Measurements from ENCODE around the gene HOXD10. TPM values are rescaled to one million over a fixed set of nuclear protein-coding genes. Genes with fewer than 3 reads are reported as not detected.

The HOXD10 gene
- total and polyA plus RNA-seq, 2 experiments from 2014 or later: not detected

GRCh38 chr2:176128172-176128981 lies 11.8 kb downstream of the HOXD10 start:
- Histone ChIP-seq H3K27ac (no peak overlapping the region), H3K4me3 (no peak overlapping the region), H3K9me3 (ENCODE audit: low read depth) (no peaks in the 10 kb centered on the region), H3K27me3 (peaks cover 100% of the 10 kb centered on the region), H3K4me1 (ENCODE audit: low read depth) (no peaks in the 10 kb centered on the region), H3K36me3 (no peaks in the 10 kb centered on the region)
- no peak for TF ChIP-seq CTCF (IDR thresholded peaks at IDR 0.05; ENCODE audit: low read depth, low read length)
- DNase-seq (ENCODE audit: low read depth in 1 of 2, low spot score in 1 of 2): no peak

- H3K4me3 ChIP-seq: peak within 1 kb of the TSS; percentile 35
- DNase-seq (ENCODE audit: low read depth in 1 of 2, low spot score in 1 of 2): peak; percentile 52 to 57
These were observed 12.6 kb downstream of the HOXD10 start, which contains the start of gene HOXD8 for GRCh38 chr2:176128982-176129796. TSS of gene HOXD8 (plus strand) at chr2:176129705. CDS start at chr2:176130367, 662 bp downstream.

GRCh38 chr2:176129813-176130146 lies 13.2 kb downstream of the HOXD10 start:
- Histone ChIP-seq H3K4me3 (peak overlapping the region; percentile 35), H3K27me3 (peaks cover 100% of the 10 kb centered on the region), H3K9me3 (ENCODE audit: low read depth) (no peaks in the 10 kb centered on the region), H3K27ac (no peak overlapping the region), H3K36me3 (no peaks in the 10 kb centered on the region), H3K4me1 (ENCODE audit: low read depth) (no peaks in the 10 kb centered on the region)
- TF ChIP-seq CTCF (IDR thresholded peaks at IDR 0.05; ENCODE audit: low read depth, low read length): no peak
- no peak for DNase-seq (ENCODE audit: low read depth in 1 of 2, low spot score in 1 of 2)

More at GRCh38 chr2:176128982-176129796, 12.6 kb downstream of the HOXD10 start, which contains the start of gene HOXD8:
- H3K27me3 ChIP-seq: peaks cover 100% of the 10 kb centered on the region
- H3K4me1 ChIP-seq (ENCODE audit: low read depth): no peaks in the 10 kb centered on the region
- H3K27ac ChIP-seq: no peak within 1 kb of the TSS
- no peaks in the 10 kb centered on the region for H3K36me3 ChIP-seq
- H3K9me3 ChIP-seq (ENCODE audit: low read depth): no peaks in the 10 kb centered on the region
- no peak for TF ChIP-seq CTCF (IDR thresholded peaks at IDR 0.05; ENCODE audit: low read depth, low read length)

GRCh38 chr2:176130147-176130956 lies 13.8 kb downstream of the HOXD10 start:
- no peaks in the 10 kb centered on the region for H3K4me1 ChIP-seq (ENCODE audit: low read depth)
- TF ChIP-seq CTCF (IDR thresholded peaks at IDR 0.05; ENCODE audit: low read depth, low read length): no peak
- H3K9me3 ChIP-seq (ENCODE audit: low read depth): no peaks in the 10 kb centered on the region
- H3K36me3 ChIP-seq: no peaks in the 10 kb centered on the region
- H3K27ac ChIP-seq: no peak overlapping the region
- peak in 1 of 2 donors; percentile 65 for DNase-seq (ENCODE audit: low read depth in 1 of 2, low spot score in 1 of 2)
- peaks cover 100% of the 10 kb centered on the region for H3K27me3 ChIP-seq
- peak overlapping the region; percentile 35 for H3K4me3 ChIP-seq
